ENCODE results near the gene ZNF627.
"Not testable (repeated sequence)": the region's sequence is repeated elsewhere in the genome, so short reads cannot be mapped to it uniquely, and the experiment has no call there.

ZNF627 gene

DNA sequence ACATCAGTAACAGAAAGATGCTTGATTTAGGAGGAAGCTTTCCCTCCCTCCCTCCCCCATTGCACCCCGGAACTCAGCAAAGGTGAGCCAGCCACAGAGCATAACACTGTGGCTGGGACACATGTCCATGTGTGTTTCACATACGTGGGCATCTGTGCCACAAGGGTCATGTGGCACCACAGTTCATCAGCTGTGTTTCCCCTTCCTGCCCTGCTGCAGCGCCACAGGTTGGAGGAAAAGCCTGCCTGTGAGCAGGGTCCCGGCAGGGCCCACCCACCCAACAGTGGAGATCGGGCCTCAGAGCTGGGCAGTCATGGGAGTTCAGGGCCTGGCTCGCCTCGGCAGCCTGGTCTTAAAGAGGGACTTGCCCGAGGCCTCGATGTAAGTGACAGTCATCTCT, 22.6 kb upstream of the ZNF627 start:
- no peak for DNase-seq (ENCODE audit: low spot score)

DNA sequence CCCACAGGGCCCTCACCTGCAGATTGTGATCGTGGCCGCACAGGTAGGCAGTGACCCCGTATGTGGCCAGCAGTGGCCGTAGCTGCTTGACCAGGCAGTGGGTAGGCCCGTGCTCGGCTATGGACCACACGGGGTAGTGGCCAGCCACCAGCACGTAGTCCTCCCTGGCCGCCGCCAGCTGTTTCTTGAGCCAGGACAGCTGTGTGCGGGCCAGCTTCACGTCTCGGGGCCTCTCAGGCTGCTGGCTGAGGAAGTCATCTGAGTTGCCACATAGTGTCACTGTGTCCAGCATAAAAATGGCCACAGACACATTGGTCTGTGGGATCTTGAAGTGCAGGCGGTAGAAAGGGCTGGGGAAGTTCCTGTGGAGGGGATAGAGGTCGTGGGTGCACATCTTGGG, 21.1 kb upstream of the ZNF627 start:
- DNase-seq (ENCODE audit: low spot score): no peak

GRCh38 chr19:11577451-11578257, 19.6 kb upstream of the ZNF627 start, which contains the start of gene ACP5:
TSS of gene ACP5 (minus strand) at chr19:11577645. CDS start at chr19:11577317, 328 bp downstream.
- DNase-seq (ENCODE audit: low spot score): peak; percentile 30

DNA sequence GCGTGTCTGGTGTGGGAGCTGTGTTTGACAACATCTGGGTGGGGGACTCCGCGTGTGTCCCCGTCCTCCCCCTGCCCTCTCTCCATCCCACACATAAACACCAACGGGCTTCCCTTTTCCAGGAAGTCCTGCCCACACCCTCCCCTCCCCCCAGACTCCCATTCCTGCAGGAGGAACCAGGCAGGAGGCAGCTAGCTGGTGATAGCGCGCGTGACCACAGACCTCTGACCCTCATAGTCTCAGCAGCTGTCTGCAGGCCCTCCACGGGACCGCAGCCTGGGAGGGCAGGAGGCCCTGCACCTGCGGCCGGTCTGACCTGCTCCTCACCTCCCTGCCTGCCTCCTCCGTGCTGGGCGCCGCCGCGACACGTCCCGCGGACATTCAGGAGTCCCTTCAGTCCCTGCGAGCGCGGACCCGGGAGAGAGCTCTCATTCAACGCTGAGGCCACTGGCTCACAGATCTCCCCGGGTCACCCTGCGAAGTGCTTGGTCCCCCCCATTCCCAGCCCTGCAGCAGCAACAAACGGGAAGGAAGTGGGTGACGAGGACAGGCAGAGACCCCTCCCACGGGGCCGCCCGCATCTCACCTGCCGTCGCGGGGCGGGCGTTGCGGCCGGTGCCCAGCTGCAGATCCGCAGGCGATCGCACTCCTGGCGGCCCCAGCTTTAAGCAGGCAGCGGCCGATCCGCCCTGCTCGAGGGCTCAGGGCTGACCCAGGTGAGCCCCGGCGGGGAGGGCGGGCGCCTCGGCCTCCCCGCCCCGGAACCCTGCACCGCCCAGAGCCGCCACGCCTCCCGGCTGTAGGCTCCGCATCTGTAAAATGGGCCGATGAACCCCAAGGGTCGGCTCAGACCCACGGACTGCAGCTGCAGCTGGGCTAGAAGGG, 18.8 kb upstream of the ZNF627 start:
- peak; percentile 33 for DNase-seq (ENCODE audit: low spot score)

- DNase-seq (ENCODE audit: low spot score): no peak
Measured at GRCh38 chr19:11580116-11580515, 17.2 kb upstream of the ZNF627 start.

GRCh38 chr19:11581740-11582139, 15.5 kb upstream of the ZNF627 start:
- DNase-seq (ENCODE audit: low spot score): no peak

GRCh38 chr19:11586331-11586730, 11.0 kb upstream of the ZNF627 start:
- no peak for DNase-seq (ENCODE audit: low spot score)

GRCh38 chr19:11587302-11587974, 9.8 kb upstream of the ZNF627 start:
- DNase-seq (ENCODE audit: low spot score): peak; percentile 89

GRCh38 chr19:11587975-11588631, 9.2 kb upstream of the ZNF627 start:
- no peak for DNase-seq (ENCODE audit: low spot score)

DNA sequence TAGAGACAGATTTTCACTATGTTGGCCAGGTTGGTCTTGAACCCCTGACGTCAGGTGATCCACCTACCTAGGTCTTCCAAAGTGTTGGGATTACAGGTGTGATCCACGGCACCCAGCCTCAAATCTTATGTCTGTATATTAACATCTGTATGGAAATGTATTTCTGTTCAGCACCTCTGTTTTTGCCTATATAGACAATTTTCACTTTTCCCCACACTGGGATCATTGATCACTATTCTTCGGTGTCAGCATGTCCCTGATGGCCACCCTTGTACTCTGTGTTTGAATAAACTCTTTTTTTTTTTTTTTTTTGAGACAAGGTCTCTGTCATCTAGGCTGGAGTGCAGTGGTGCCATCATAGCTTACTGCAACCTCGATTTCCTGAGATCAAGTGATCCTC, 3.2 kb upstream of the ZNF627 start:
- DNase-seq (ENCODE audit: low spot score): no peak

DNA sequence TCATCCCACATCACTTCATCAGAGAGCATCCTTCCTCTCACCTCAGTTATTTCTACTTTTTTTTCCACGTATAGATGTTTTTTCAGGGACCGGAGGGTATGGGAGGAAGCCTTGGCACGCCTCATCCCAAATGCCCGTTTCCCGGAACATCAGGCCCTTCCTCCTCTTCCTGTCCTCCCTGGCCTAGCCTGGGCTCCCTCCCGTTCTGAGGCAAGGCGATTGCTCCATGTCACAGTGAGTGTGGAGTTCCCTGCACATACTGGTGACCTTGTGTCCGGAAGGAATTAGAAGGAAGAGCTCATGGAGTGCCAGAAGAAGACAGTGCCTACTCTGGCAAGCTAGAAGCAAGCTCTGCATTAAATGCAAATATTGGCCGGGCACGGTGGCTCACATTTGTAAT, 1.1 kb upstream of the ZNF627 start:
- DNase-seq (ENCODE audit: low spot score): no peak

DNA sequence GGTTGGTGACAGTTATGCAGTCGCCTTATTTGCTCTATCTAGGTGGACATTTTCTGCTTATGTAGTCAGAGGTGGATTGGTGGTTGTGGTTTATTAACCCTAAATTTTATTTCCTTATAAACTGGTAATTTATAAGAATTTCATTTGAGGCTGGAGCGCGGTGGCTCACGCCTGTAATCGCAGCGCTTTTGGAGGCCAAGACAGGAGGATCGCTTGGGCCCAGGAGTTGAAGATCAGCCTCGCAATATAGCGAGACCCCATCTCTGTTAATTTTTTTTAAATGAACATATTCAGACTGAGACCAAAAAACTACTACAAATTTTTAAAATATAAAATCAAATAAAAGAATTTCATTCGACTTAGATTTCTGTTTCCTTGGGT, 810 bp downstream of the ZNF627 start:
- no peak for DNase-seq (ENCODE audit: low spot score)

GRCh38 chr19:11598746-11599145, 1.5 kb downstream of the ZNF627 start:
- no peak for DNase-seq (ENCODE audit: low spot score)

GRCh38 chr19:11599704-11600103, 2.4 kb downstream of the ZNF627 start:
- not testable (repeated sequence) for DNase-seq (ENCODE audit: low spot score)

GRCh38 chr19:11606484-11606883, 9.2 kb downstream of the ZNF627 start:
- no peak for DNase-seq (ENCODE audit: low spot score)

DNA sequence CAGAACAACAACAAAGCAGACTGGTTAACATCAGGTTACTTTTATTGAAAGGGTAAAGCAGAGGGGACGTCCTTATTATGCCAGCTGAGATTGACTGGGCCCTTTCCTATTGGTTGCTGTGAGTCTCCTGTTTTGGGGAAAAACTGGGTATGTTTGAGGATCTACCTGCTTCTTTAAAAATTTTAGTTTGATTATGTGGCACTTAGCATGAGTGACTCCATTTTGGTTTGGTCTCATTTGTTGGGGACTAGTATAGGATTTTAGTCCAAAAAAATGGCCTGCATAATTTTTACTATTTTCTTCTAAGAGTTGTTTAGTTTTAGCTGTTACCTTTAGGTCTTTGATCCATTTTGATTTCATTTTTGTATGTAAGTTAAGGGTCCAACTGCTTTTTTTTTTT, 14.4 kb downstream of the ZNF627 start:
- no peak for DNase-seq (ENCODE audit: low spot score)

DNA sequence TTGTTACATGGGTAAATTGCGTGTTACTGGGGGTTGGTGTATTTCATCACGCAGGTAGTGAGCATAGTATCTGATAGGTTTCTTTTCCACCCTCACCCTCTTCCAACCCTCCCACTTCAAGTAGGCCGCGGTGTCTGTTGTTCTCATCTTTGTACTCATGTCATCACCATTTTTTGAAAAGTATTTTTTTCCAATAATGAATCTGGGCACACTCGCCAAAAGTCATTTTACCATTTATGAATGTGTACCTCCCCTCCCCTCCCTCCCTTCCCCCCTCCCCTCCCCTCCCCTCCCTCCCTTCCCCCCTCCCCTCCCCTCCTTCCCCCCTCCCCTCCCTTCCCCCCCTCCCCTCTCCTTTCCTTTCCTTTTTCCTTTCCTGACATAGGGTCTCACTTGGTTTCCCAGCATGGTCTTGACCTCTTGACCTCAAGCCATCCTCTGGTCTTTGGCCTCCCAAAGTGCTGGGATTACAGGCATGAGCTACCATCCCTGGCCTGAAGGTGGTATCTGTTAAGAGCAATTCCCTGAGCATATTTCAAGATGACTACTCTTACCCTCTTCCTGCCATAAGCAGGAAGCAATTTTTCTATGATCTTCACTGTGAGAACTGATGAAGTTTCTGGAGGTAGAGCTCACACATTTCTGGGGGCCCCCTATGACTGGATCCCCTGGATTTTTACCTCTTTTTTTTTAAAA, 15.7 kb downstream of the ZNF627 start:
- DNase-seq (ENCODE audit: low spot score): no peak

DNA sequence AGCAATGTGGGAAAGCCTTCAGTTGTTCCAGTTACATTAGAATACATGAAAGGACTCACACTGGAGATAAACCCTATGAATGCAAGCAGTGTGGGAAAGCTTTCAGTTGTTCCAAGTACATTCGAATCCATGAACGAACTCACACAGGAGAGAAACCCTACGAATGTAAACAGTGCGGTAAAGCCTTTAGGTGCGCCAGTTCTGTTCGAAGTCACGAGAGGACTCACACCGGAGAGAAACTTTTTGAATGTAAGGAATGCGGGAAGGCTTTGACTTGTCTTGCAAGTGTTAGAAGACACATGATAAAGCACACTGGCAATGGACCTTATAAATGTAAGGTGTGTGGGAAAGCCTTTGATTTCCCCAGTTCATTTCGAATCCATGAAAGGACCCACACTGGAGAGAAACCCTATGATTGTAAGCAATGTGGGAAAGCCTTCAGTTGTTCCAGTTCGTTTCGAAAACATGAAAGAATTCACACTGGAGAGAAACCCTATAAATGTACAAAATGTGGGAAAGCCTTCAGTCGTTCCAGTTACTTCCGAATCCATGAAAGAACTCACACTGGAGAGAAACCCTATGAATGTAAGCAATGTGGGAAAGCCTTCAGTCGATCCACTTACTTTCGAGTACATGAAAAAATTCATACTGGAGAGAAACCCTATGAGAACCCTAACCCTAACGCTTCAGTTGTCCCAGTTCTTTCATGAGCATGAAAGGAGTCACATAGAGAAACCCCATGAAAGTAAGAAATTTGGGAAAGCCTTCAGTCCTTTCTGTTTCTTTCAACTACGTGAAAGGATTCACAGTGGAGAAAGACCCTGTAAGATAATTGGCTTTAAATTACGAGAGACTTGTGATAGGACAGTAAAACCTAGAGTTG, 20.1 kb downstream of the ZNF627 start:
- DNase-seq (ENCODE audit: low spot score): no peak

GRCh38 chr19:11620553-11620952, 23.3 kb downstream of the ZNF627 start:
- no peak for DNase-seq (ENCODE audit: low spot score)

DNA sequence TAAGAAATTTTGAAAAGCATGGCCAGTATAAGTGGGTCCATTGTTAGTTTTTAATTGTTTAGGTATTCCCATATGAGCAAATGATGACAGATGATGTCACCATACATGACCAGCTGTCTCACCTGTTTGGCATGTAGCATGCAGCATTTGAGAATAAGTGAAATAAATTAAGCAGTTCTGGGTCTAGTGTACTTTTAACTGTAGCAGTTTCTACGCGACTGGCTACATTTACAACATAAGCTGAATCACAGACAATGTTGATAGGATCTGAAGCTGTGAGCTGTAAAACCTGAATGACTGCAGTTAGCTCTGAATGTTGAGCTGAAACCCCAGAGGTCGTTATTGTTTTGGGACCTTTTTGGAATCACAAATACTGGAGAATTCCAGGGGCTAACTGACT, 25.1 kb downstream of the ZNF627 start:
- DNase-seq (ENCODE audit: low spot score): not testable (repeated sequence)

Data from AG20443 (cell line).